ENCODE data around the gene OBI1.

The OBI1 gene

DNA sequence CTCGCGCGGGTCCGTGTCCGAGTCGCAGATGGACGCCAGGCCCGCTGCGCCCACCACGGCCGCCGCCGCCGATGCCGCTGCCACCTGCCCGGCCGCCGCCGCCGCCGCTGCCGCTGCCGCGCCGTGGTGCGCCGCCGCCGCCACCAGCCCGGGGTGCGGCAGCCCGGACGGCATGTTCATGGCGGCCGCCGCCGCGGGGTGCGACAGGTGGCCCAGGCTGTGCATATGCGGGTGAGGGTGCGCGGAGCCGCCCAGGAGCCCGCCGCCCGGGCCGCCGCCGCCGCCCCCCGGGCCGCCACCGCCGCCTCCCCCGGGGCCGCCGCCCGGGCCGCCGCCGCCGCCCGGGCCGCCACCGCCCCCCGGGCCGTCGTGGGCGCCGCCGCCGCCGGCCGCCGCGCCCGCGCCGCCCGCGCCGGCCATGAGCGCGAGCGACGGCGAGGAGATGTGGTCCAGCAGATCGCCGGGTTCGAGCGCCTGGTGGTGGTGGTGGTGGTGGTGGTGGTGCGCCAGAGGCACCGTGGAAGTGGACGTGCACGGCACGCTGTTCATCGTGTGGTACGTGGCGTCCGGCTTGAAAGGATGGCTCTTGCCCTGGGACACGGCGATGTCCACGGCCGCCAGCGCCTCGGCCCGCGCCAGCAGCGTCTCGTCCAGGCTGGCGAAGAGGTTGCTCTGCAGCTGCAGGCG is 56.9 kb downstream of the OBI1 start:
- H3K4me3 ChIP-seq (ENCODE audit: low read depth, low read length): no peak overlapping the region

DNA sequence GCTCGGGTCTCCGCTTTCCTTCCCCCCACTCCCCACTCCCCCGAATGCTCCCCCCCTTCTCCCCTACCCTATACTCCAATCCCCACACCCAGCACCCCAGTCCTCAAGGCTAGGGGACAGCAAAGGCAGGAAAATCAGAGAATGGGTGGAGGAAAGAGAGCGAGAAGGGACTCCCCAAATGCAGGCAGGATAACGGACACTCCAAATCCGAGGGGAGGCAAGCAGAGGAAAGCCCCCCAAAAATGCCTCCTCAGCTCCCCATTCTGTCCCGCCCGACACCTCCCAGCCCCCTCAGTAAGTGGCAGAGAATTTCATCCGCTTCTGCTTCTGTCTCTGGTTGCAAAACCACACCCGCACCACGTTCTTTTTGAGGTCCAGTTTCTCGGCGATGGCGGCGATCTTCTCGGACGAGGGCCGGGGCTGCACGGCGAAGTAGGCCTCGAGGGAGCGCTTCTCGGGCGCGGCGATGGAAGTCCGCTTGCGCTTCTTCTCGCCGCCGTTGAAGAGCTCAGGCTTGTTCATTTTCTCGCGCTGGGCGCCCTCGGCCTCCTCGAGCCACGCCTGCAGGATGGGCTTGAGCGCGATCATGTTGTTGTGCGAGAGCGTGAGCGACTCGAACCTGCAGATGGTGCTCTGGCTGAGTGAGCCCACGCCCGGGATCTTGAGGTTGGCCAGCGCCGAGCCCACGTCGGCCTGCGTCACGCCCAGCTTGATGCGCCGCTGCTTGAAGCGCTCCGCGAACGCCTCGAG is 57.7 kb downstream of the OBI1 start:
- TF ChIP-seq, protein P1, sequence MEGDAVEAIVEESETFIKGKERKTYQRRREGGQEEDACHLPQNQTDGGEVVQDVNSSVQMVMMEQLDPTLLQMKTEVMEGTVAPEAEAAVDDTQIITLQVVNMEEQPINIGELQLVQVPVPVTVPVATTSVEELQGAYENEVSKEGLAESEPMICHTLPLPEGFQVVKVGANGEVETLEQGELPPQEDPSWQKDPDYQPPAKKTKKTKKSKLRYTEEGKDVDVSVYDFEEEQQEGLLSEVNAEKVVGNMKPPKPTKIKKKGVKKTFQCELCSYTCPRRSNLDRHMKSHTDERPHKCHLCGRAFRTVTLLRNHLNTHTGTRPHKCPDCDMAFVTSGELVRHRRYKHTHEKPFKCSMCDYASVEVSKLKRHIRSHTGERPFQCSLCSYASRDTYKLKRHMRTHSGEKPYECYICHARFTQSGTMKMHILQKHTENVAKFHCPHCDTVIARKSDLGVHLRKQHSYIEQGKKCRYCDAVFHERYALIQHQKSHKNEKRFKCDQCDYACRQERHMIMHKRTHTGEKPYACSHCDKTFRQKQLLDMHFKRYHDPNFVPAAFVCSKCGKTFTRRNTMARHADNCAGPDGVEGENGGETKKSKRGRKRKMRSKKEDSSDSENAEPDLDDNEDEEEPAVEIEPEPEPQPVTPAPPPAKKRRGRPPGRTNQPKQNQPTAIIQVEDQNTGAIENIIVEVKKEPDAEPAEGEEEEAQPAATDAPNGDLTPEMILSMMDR (IDR thresholded peaks at IDR 0.05; ENCODE audit: low read depth, low read length): no peak
- H3K4me3 ChIP-seq (ENCODE audit: low read depth, low read length): no peak overlapping the region

More for the DNA sequence above, 56.9 kb downstream of the OBI1 start:
- TF ChIP-seq, protein P1 (IDR thresholded peaks at IDR 0.05; ENCODE audit: low read depth, low read length): no peak

DNA sequence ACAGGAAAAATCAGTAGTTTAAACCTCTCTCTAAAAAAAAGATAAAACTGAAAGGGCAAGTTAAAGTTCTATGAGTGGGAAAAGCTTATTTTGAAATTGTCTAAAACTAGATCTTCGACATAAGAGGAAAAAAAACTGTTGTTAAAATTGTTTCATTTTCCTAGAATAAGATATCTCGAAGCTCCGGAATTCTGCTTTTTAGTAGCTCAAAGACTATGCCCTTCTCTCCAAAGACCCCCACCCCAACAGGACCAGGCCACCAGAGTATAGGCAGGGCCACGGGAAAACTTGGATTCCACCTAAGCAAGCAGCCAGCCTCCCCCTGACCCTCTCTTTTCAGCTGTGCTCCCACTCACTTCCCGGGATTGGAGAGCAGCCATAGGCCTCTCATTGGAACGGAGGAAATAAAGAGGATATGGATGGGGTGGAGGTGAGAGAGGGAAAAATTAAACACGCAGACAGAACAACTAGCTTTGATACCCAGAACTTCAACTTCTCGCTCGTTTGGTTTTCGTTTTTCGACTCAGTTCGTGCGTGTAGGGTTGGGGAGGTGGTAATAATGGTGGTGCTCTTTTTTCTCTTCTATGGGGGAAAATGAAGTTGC is 58.6 kb downstream of the OBI1 start:
- TF ChIP-seq, protein P1 (IDR thresholded peaks at IDR 0.05; ENCODE audit: low read depth, low read length): no peak
- no peak overlapping the region for H3K4me3 ChIP-seq (ENCODE audit: low read depth, low read length)

DNA sequence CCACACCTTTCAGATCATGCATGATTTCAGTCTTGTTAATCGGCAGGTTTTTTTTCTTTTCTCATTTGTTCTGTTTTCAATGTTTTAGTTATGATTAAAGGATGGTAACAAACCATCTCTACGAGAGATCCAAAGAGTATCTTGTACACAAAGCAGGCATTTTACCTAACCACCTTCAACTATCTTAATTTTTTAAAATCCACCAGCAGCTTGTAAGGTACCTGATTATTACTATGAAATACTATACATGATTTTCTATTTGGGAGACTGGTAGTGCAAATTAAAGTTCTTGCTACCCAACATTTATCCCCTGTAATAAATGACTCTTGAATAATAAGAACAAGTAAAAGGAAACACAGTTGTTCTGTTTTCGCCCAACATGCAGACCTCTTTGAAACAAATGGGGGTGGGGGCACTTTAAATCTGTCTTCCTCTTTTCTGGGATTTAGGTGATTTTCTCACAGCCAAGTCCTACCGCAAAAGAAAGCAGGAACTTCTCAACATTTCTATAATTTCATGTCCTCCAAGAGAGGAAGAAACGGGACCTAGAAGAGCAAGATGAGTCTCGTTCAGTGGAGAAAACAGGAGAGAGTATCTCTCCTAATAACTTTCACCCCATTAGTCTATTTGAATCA is 59.2 kb downstream of the OBI1 start:
- H3K4me3 ChIP-seq (ENCODE audit: low read depth, low read length): no peak overlapping the region
- TF ChIP-seq, protein P1 (IDR thresholded peaks at IDR 0.05; ENCODE audit: low read depth, low read length): no peak

DNA sequence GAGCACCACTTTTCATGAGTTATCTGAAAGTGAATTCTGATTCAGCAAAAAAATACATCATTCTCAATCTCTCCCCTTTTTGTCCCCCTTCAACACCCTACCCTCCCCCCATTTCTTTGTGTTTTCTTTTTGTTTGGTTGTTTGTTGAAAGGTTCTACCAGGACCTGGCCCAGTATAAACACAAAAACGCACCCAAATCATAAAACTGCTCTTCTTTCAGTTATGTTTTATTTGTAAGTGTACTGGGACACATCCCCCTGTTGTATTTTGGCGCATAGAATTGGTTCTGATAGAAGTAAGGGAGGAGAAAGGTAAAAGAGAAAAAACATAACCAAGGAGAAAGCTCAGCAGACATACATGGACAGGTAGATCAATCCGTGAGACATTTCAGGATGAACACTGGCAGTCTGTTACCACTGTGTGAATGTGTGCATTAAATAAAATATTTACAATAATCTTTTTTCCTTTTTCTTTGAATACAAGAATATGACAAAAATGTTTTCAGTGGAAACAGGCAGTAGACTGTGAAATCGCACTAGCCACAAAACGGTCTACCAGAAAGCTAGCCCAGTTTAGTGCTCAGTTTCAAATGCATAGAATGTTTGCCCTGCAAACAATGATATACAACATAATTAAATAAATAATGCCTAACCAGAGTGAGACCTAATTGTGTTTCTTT is 59.9 kb downstream of the OBI1 start:
- TF ChIP-seq, protein P1 (IDR thresholded peaks at IDR 0.05; ENCODE audit: low read depth, low read length): no peak
- H3K4me3 ChIP-seq (ENCODE audit: low read depth, low read length): no peak overlapping the region

- TF ChIP-seq, protein P1 (IDR thresholded peaks at IDR 0.05; ENCODE audit: low read depth, low read length): no peak
- no peak overlapping the region for H3K4me3 ChIP-seq (ENCODE audit: low read depth, low read length)
Measured at GRCh38 chr13:78598116-78598781, 60.7 kb downstream of the OBI1 start.

Measured in WI38 (cell line).